Measurements from ENCODE around the gene IDH2.

- no peak for TF ChIP-seq POLR2AphosphoS5 (IDR thresholded peaks at IDR 0.05; ENCODE audit: borderline replicate concordance, low read depth, low read length)
- TF ChIP-seq EZH2 (IDR thresholded peaks at IDR 0.05) = no peak
Measured at GRCh38 chr15:90145259-90145658, 43.0 kb upstream of the IDH2 start.
